Neural cell (in vitro differentiated cells): ENCODE measurements around the gene TAOK3. TPM values are rescaled to one million over a fixed set of nuclear protein-coding genes. Genes with fewer than 3 reads are reported as not detected.

ENCODE experiments used
- H2AFZ ChIP-seq: fragments of 200-600, 300-800 bp; sonication (generic), shearing (Covaris generic); 2 replicates; pipeline ENCODE4 v1.6.0; 2014; ENCODE audit warnings: low read depth, mild to moderate bottlenecking, antibody characterized with exemption, low read length, moderate library complexity
- H3F3A ChIP-seq: fragments of 200-600 bp; shearing (Covaris generic); 2 replicates; pipeline ENCODE4 v1.6.1; 2016; ENCODE audit warnings: mild to moderate bottlenecking, moderate library complexity, mixed read lengths, antibody characterized with exemption, low read length; ENCODE audit not compliant: insufficient read depth, poor library complexity, severe bottlenecking
- H3K27ac ChIP-seq: fragments of 200-600, 300-800 bp; sonication (generic), shearing (Covaris generic); 2 replicates; pipeline ENCODE4 v1.5.1; 2014; ENCODE audit warnings: mild to moderate bottlenecking, low read length, moderate library complexity
- H3K27me3 ChIP-seq: fragments of 300-800, 200-600 bp; sonication (generic), shearing (Covaris generic); 2 replicates; pipeline ENCODE4 v1.6.0; 2014; ENCODE audit warnings: mild to moderate bottlenecking, low read depth, low read length, moderate library complexity; ENCODE audit not compliant: insufficient read depth
- H3K36me3 ChIP-seq: fragments of 300-800, 200-600 bp; sonication (generic), shearing (Covaris generic); 2 replicates; pipeline ENCODE4 v1.5.1; 2014; ENCODE audit warnings: mild to moderate bottlenecking, antibody characterized with exemption, low read length, moderate library complexity; ENCODE audit not compliant: insufficient read depth
- H3K4me2 ChIP-seq: fragments of 300-800, 200-600 bp; sonication (generic), shearing (Covaris generic); 2 replicates; pipeline ENCODE4 v1.6.0; 2014; ENCODE audit warnings: mild to moderate bottlenecking, low read length
- H3K4me3 ChIP-seq: fragments of 300-800, 200-600 bp; sonication (generic), shearing (Covaris generic); 2 replicates; pipeline ENCODE4 v1.5.1; 2014; ENCODE audit warnings: mild to moderate bottlenecking, low read length, moderate library complexity
- H3K79me2 ChIP-seq: fragments of 200-600 bp; shearing (Covaris generic); replicated peaks from 2 replicates; pipeline ENCODE4 v1.6.0; 2014; ENCODE audit warnings: mild to moderate bottlenecking, low read length, moderate library complexity; ENCODE audit not compliant: insufficient read depth
- H3K9ac ChIP-seq: fragments of 300-800, 200-600 bp; sonication (generic), shearing (Covaris generic); 2 replicates; pipeline ENCODE4 v1.6.1; 2016; ENCODE audit warnings: mild to moderate bottlenecking, low read length, mixed read lengths
- H3K9me2 ChIP-seq: fragments of 200-600 bp; shearing (Covaris generic); 2 replicates; pipeline ENCODE4 v1.6.1; 2016; ENCODE audit warnings: mild to moderate bottlenecking, low read length, mixed read lengths; ENCODE audit not compliant: insufficient read depth
- H3K9me3 ChIP-seq: fragments of 200-600, 300-800 bp; sonication (generic), shearing (Covaris generic); 2 replicates; pipeline ENCODE4 v1.6.1; 2016; ENCODE audit warnings: mild to moderate bottlenecking, mixed run types, low read length, moderate library complexity, mixed read lengths
- H4K20me1 ChIP-seq: fragments of 200-600 bp; shearing (Covaris generic); 2 replicates; pipeline ENCODE4 v1.6.1; 2016; ENCODE audit warnings: mild to moderate bottlenecking, mixed run types; ENCODE audit not compliant: insufficient read depth
- EP300 ChIP-seq: fragments of 450-650 bp; conservative IDR thresholded peaks from 2 replicates; pipeline ENCODE4 v1.6.1; 2014; ENCODE audit warnings: antibody characterized with exemption, mild to moderate bottlenecking, moderate library complexity; ENCODE audit not compliant: poor library complexity, severe bottlenecking
- EZH2 ChIP-seq: fragments of 200-600, 300-800 bp; shearing (Covaris generic), sonication (generic); IDR thresholded peaks from 2 replicates; pipeline ENCODE4 v1.6.1; 2014; ENCODE audit warnings: antibody characterized with exemption, low read length, borderline replicate concordance, mild to moderate bottlenecking; ENCODE audit not compliant: insufficient read depth, poor library complexity, severe bottlenecking
- MXI1 ChIP-seq: fragments of 450-650 bp; conservative IDR thresholded peaks from 2 replicates; pipeline ENCODE4 v1.6.1; 2014; ENCODE audit warnings: antibody characterized with exemption, mild to moderate bottlenecking; ENCODE audit not compliant: poor library complexity, severe bottlenecking
- POLR2AphosphoS5 ChIP-seq: IDR thresholded peaks from 2 replicates; pipeline ENCODE4 v1.6.1; 2012
- RAD21 ChIP-seq: fragments of 450-650 bp; conservative IDR thresholded peaks from 2 replicates; pipeline ENCODE4 v1.6.1; 2014; ENCODE audit warnings: antibody characterized with exemption, mild to moderate bottlenecking, moderate library complexity
- SMC3 ChIP-seq: fragments of 450-650 bp; conservative IDR thresholded peaks from 2 replicates; pipeline ENCODE4 v1.6.1; 2014; ENCODE audit warnings: antibody characterized with exemption, mild to moderate bottlenecking, moderate library complexity; ENCODE audit not compliant: poor library complexity
- TAF1 ChIP-seq: IDR thresholded peaks from 2 replicates; pipeline ENCODE4 v1.6.1; 2012; ENCODE audit warnings: low read depth
- polyA plus RNA-seq: library from polyadenylated mRNA; depleted of rRNA; stranded (reverse); fragments of >200 nt; gene quantifications from 2 replicates; pipeline ENCODE4 v1.2.3, GENCODE V29; 2014
- TF ChIP-seq, protein P1 (sequence below): IDR thresholded peaks from 2 replicates; pipeline ENCODE4 v1.6.1; 2012; ENCODE audit warnings: borderline replicate concordance
- TF ChIP-seq, protein P2 (sequence below): fragments of 450-650 bp; IDR thresholded peaks from 2 replicates; pipeline ENCODE4 v1.5.1; 2014; ENCODE audit warnings: antibody characterized with exemption, mild to moderate bottlenecking, moderate library complexity; ENCODE audit not compliant: poor library complexity, severe bottlenecking

TAOK3 gene
- polyA plus RNA-seq, 1 donor from 2014 or later, result 148 TPM

DNA sequence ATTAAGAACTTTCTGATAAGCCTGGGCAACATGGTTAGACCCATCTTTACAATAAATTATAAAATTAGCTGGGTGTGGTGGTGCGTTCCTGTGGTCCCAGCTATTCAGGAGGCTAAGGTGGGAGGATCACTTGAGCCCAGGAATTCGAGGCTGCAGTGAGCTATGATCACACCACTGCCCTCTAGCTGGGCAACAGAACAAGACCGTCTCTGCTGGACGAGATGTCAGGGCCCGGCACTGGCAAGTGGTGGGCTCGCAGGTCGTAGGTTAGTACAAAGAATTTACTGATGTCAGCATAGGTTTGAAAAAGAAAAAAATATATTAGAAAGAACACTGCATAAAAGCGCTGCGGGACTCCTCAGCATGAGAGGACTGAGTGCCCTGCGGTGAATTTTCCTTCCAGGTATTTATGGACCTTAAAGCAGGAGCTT lies 253.2 kb downstream of the TAOK3 start:
- H3K79me2 ChIP-seq, result no peaks in the 10 kb centered on the region
- no peak overlapping the region for H3K4me2 ChIP-seq
- H4K20me1 ChIP-seq, result no peaks in the 10 kb centered on the region
- H3K9me3 ChIP-seq, result no peaks in the 10 kb centered on the region
- no peak overlapping the region for H3K9ac ChIP-seq
- TF ChIP-seq, protein P1, sequence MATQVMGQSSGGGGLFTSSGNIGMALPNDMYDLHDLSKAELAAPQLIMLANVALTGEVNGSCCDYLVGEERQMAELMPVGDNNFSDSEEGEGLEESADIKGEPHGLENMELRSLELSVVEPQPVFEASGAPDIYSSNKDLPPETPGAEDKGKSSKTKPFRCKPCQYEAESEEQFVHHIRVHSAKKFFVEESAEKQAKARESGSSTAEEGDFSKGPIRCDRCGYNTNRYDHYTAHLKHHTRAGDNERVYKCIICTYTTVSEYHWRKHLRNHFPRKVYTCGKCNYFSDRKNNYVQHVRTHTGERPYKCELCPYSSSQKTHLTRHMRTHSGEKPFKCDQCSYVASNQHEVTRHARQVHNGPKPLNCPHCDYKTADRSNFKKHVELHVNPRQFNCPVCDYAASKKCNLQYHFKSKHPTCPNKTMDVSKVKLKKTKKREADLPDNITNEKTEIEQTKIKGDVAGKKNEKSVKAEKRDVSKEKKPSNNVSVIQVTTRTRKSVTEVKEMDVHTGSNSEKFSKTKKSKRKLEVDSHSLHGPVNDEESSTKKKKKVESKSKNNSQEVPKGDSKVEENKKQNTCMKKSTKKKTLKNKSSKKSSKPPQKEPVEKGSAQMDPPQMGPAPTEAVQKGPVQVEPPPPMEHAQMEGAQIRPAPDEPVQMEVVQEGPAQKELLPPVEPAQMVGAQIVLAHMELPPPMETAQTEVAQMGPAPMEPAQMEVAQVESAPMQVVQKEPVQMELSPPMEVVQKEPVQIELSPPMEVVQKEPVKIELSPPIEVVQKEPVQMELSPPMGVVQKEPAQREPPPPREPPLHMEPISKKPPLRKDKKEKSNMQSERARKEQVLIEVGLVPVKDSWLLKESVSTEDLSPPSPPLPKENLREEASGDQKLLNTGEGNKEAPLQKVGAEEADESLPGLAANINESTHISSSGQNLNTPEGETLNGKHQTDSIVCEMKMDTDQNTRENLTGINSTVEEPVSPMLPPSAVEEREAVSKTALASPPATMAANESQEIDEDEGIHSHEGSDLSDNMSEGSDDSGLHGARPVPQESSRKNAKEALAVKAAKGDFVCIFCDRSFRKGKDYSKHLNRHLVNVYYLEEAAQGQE, result no peak
- TF ChIP-seq EZH2 (no peak), MXI1 (no peak), POLR2AphosphoS5 (no peak), SMC3 (no peak)
- TF ChIP-seq, protein P2, sequence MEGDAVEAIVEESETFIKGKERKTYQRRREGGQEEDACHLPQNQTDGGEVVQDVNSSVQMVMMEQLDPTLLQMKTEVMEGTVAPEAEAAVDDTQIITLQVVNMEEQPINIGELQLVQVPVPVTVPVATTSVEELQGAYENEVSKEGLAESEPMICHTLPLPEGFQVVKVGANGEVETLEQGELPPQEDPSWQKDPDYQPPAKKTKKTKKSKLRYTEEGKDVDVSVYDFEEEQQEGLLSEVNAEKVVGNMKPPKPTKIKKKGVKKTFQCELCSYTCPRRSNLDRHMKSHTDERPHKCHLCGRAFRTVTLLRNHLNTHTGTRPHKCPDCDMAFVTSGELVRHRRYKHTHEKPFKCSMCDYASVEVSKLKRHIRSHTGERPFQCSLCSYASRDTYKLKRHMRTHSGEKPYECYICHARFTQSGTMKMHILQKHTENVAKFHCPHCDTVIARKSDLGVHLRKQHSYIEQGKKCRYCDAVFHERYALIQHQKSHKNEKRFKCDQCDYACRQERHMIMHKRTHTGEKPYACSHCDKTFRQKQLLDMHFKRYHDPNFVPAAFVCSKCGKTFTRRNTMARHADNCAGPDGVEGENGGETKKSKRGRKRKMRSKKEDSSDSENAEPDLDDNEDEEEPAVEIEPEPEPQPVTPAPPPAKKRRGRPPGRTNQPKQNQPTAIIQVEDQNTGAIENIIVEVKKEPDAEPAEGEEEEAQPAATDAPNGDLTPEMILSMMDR, result no peak
- no peaks in the 10 kb centered on the region for H3K9me2 ChIP-seq
- no peak overlapping the region for H3K4me3 ChIP-seq
- H2AFZ ChIP-seq, result no peak overlapping the region
- H3K36me3 ChIP-seq, result no peaks in the 10 kb centered on the region
- no peaks in the 10 kb centered on the region for H3K27me3 ChIP-seq
- H3K27ac ChIP-seq, result no peak overlapping the region
- H3F3A ChIP-seq, result no peaks in the 10 kb centered on the region

DNA sequence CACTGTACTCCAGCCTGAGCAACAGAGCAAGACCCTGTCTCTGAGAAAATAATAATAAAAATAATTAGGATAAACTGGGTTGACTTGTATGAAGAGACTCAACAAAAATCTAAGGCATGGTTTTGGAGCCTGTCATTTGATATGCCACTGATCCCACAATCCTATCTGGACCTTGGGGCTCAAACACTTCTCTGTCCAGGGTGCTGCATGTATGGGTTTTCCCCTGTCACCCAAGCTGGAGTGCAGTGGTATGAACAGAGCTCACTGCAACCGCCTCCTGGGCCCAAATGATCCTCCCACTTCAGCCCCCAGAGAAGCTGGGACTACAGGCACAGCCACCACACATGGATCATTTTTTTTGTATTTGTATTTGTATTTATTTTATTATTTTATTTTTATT lies 263.6 kb downstream of the TAOK3 start:
- Histone ChIP-seq H3K36me3 (no peaks in the 10 kb centered on the region), H3K27me3 (no peaks in the 10 kb centered on the region), H3K9me3 (no peaks in the 10 kb centered on the region), H3K4me3 (no peak overlapping the region), H3F3A (no peaks in the 10 kb centered on the region), H4K20me1 (no peaks in the 10 kb centered on the region), H2AFZ (no peak overlapping the region), H3K79me2 (no peaks in the 10 kb centered on the region), H3K4me2 (no peak overlapping the region), H3K27ac (no peak overlapping the region), H3K9ac (no peak overlapping the region), H3K9me2 (no peaks in the 10 kb centered on the region)
- TF ChIP-seq TAF1, result no peak
- TF ChIP-seq POLR2AphosphoS5, result no peak
- TF ChIP-seq MXI1, result no peak
- no peak for TF ChIP-seq RAD21
- no peak for TF ChIP-seq EZH2
- TF ChIP-seq, protein P2, result no peak
- no peak for TF ChIP-seq SMC3
- TF ChIP-seq, protein P1, result no peak
- TF ChIP-seq EP300, result no peak
